GM20431 (cell line): ENCODE results near the gene CHST13.
"Not testable (repeated sequence)": the region's sequence is repeated elsewhere in the genome, so short reads cannot be mapped to it uniquely, and the experiment has no call there.

ENCODE experiments used
- in situ Hi-C: fragments of 300-500 bp; cut with MseI, MboI; formaldehyde crosslinking; loops from one replicate; pipeline ENCODE4 v1.15.0; 2020; ENCODE audit warnings: low sequenced_read_pairs; ENCODE audit not compliant: unreplicated experiment

The CHST13 gene

GRCh38 chr3:126573492-126574117 is 49.6 kb downstream of the CHST13 start:
- in situ Hi-C loops: no loop called here

- in situ Hi-C loops: no loop called here
Observed at GRCh38 chr3:126577261-126577660, 53.3 kb downstream of the CHST13 start.

- in situ Hi-C loops: no loop called here
Observed at GRCh38 chr3:126578702-126579101, 54.7 kb downstream of the CHST13 start.

GRCh38 chr3:126580746-126581145 is 56.8 kb downstream of the CHST13 start:
- in situ Hi-C loops: no loop called here

- in situ Hi-C loops: no loop called here
Observed at GRCh38 chr3:126581569-126581968, 57.6 kb downstream of the CHST13 start.

- in situ Hi-C loops: no loop called here
Observed at GRCh38 chr3:126582311-126582710, 58.4 kb downstream of the CHST13 start.

- in situ Hi-C loops: not testable (repeated sequence)
Observed at GRCh38 chr3:126591515-126591914, 67.6 kb downstream of the CHST13 start.
